ENCODE measurements around the gene MAGEL2. TPM values are rescaled to one million over a fixed set of nuclear protein-coding genes. Genes with fewer than 3 reads are reported as not detected.

MAGEL2 gene
- total and polyA plus RNA-seq, 2 donors (not counting 3 experiments of a cell fraction or from before 2014, with no cell fraction given): not detected

DNA sequence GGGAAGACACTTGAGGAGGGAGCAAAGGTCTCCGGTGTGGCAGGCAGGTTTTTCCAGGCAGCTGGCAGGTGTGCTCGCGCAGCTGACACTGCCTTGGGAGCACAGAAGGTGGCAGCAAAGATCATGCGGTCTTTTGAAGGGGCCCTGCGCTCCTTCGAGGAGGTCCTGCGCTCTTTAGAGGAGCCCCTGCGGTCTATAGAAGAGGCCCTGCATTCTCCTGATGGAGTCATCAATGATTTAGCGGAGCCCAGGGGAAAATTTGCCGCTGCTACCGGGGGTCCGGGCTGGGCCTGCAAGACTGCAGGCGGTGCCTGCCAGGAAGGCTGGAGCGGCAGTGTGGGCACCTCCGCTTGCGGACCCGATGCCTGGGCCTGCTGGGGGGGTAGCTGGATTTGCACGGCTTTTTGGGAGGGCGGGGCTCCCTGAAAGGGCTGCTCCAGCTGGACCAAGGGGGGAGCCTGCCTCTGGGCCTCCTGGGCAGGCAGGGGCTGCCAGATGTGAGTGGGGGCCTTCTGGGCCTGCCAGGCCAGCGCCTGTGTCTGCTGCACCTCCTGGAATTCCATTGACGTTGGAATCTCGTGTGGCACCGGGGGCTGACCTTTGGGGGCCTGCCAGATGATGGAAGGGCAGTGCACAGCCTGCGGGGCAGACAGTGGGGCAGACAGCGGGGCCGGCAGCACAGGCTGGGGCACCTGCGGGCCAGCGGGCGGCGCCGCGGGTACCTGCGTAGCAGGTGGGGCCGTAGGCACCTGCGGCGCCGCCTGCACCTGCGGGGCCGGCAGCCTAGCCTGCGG is 2.1 kb downstream of the MAGEL2 start:
- Histone ChIP-seq H3K9me1 (replicated peaks; ENCODE audit: control insufficient read depth, extremely low read depth, insufficient read depth, low read length) (no peaks in the 10 kb centered on the region), H3K36me3 (ENCODE audit: control insufficient read depth in 2 of 2, extremely low read depth in 1 of 2, insufficient read depth in 2 of 2, low read length in 2 of 2) (no peaks in the 10 kb centered on the region), H3K9me3 (replicated peaks; ENCODE audit: control insufficient read depth, insufficient read depth, low read length) (no peaks in the 10 kb centered on the region), H3K4me2 (ENCODE audit: insufficient read depth, low read length) (no peak overlapping the region), H3K79me2 (ENCODE audit: control insufficient read depth, insufficient read depth, low read length) (no peaks in the 10 kb centered on the region), H3K27me3 (ENCODE audit: control insufficient read depth in 2 of 2, insufficient read depth in 2 of 2, low read length in 2 of 2) (peaks cover 3 to 6% of the 10 kb centered on the region in 2 experiments), H4K20me1 (replicated peaks; ENCODE audit: control insufficient read depth, extremely low read depth, insufficient read depth, low read length) (no peaks in the 10 kb centered on the region), H3K4me3 (replicated peaks in 1 of 3; ENCODE audit: insufficient read depth in 1 of 3, low read depth in 1 of 3, low read length in 3 of 3) (no peak overlapping the region), H3K27ac (ENCODE audit: insufficient read depth, low read depth, low read length) (no peak overlapping the region), H2AFZ (ENCODE audit: low read depth, low read length) (no peak overlapping the region), H3K4me1 (ENCODE audit: control insufficient read depth, extremely low read depth, insufficient read depth, low read length) (no peaks in the 10 kb centered on the region), H3K9ac (replicated peaks; ENCODE audit: extremely low read depth, insufficient read depth, low read length) (no peak overlapping the region)
- DNase-seq (ENCODE audit: low read depth, low spot score) (no peak), FAIRE-seq (no peak)
- POLR2A ChIA-PET: no interaction called here
- CTCF ChIA-PET: no interaction called here
- dilution Hi-C loops (cut with MboI; ENCODE audit: extremely low pct_ligation_motif_present, low sequenced_read_pairs): no loop called here
- TF ChIP-seq POLR2A (IDR thresholded peaks at IDR 0.05; ENCODE audit: low read depth, low read length): no peak
- no peak for TF ChIP-seq MYC (IDR thresholded peaks at IDR 0.05; ENCODE audit: low read depth, low read length)
- TF ChIP-seq JUN (IDR thresholded peaks at IDR 0.05; ENCODE audit: borderline replicate concordance, insufficient read depth, insufficient read length, low read depth): no peak
- no peak for TF ChIP-seq GATA2 (IDR thresholded peaks at IDR 0.05; ENCODE audit: insufficient read depth, insufficient read length, low read depth, low read length)
- no peak for TF ChIP-seq FOS (IDR thresholded peaks at IDR 0.05; ENCODE audit: borderline replicate concordance, insufficient read depth, low read length)
- TF ChIP-seq CTCF (IDR thresholded peaks at IDR 0.05; ENCODE audit: extremely low read depth in 1 of 2, insufficient read depth in 1 of 2, low read depth in 1 of 2, low read length in 2 of 2): no peak
- no peak for TF ChIP-seq POLR2AphosphoS5 (IDR thresholded peaks at IDR 0.05; ENCODE audit: insufficient read depth, low read depth, low read length)
- TF ChIP-seq, protein P1, sequence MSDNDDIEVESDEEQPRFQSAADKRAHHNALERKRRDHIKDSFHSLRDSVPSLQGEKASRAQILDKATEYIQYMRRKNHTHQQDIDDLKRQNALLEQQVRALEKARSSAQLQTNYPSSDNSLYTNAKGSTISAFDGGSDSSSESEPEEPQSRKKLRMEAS (IDR thresholded peaks at IDR 0.05; ENCODE audit: insufficient read depth, insufficient read length): no peak
- TF ChIP-seq EZH2 (IDR thresholded peaks at IDR 0.05; ENCODE audit: borderline replicate concordance, low read depth, low read length, severe bottlenecking): no peak
- BruUV-seq (replicated peaks): no TSS peak
- intact Hi-C loops (cut with micrococcal nuclease): loop anchor here (10.0 kb wide), 3 partner anchors 1309 to 1859 kb away; partner anchors contain the start of genes SNRPN and SNURF
